Activated gamma-delta T cell (primary cell): Measurements from ENCODE around the gene TSPAN15.

Experiments used
- DNase-seq: peaks from one replicate; lab custom pipeline; 2025; lab: John Stamatoyannopoulos, UW

The TSPAN15 gene

GRCh38 chr10:69553328-69553727 is 102.1 kb downstream of the TSPAN15 start:
- no peak for DNase-seq

GRCh38 chr10:69554611-69555010 is 103.3 kb downstream of the TSPAN15 start:
- no peak for DNase-seq
